M059J (cell line): Measurements from ENCODE around the gene MIPOL1. TPM values are rescaled to one million over a fixed set of nuclear protein-coding genes. Genes with fewer than 3 reads are reported as not detected.
"Not testable (repeated sequence)": the region's sequence is repeated elsewhere in the genome, so short reads cannot be mapped to it uniquely, and the experiment has no call there.

Experiments used
- DNase-seq: peaks from one replicate; pipeline ENCODE4 v3.0.0-alpha.2; 2012; ENCODE audit warnings: low read depth
- total RNA-seq: library from RNA; depleted of rRNA; stranded (reverse); fragments of >200 nt; shearing (Covaris generic); gene quantifications from 2 replicates; pipeline ENCODE4 v1.2.3, GENCODE V29; 2014

The MIPOL1 gene
- total RNA-seq, 1 experiment from 2014 or later, result 0.12 TPM

DNA sequence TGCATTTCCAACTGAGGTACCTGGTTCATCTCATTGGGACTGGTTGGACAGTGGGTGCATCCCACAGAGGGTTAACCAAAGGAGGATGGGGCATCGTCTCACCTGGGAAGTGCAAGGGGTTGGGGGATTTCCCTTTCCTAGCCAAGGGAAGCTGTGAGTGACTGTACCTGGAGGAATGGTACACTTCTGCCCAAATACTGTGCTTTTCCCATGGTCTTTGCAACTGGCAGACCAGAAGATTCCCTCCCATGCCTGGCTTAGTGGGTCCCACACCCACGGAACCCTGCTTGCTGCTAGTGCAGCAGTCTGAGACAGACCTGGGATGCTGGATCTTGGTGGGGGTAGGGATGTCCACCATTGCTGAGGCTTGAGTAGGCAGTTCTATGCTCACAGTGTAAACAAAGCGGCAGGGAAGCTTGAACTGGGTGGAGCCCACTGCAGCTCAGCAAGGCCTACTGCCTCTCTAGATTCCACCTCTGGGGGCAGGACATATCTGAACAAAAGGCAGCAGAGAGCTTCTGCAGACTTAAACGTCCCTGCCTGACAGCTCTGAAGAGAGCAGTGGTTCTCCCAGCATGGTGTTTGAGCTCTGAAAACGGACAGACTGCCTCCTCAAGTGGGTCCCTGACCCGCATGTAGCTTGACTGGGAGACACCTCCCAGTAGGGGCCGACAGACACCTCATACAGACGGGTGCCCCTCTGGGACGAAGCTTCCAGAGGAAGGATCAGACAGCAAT lies 9.7 kb upstream of the MIPOL1 start:
- not testable (repeated sequence) for DNase-seq

DNA sequence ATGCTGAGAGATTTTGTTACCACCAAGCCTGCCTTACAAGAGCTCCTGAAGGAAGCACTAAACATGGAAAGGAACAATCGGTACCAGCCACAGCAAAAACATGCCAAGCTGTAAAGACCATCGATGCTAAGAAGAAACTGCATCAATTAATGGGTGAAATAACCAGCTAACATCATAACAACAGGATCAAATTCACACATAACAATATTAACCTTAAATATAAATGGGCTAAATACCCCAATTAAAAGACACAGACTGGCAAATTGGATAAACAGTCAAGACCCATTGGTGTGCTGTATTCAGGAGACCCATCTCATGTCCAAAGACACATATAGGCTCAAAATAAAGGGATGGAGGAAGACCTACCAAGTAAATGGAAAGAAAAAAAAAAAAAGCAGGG lies 8.0 kb upstream of the MIPOL1 start:
- DNase-seq, result not testable (repeated sequence)

DNA sequence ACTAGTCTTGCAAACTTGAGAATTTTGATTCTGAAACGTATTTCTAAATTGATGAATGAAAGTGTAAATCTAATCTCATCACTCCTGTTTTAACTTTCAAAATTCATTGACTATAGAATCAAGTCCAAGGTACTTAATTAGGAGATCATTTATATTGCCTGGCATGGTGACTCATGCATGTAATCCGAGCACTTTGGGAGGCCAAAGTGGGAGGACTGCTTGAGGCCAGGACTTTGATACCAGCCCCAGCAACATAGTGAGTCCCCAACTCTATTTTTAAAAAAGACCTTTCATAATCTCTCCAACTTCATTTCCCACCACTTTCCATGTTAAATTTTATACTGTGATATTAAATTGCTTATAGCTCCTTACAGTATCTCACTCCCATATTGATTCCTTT lies 3.0 kb upstream of the MIPOL1 start:
- DNase-seq, result no peak

DNA sequence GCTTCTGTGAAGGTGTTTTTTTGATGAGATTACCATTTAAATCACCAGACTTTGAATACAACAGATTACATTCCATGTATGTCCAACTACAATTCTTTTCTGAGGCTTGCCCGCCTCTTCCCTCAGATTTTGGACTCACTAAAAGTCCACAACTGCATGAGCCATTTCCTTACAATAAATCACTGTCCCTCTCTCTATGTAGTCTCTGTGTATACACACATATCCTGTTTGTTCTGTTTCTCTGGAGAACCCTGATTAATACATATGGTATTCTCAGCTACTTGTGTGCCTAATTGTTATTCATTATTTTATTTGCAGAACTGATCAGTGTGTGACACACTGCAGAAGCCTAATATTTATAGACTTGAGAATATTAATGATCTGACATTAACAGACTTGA lies 2.4 kb upstream of the MIPOL1 start:
- DNase-seq, result peak; percentile 16

DNA sequence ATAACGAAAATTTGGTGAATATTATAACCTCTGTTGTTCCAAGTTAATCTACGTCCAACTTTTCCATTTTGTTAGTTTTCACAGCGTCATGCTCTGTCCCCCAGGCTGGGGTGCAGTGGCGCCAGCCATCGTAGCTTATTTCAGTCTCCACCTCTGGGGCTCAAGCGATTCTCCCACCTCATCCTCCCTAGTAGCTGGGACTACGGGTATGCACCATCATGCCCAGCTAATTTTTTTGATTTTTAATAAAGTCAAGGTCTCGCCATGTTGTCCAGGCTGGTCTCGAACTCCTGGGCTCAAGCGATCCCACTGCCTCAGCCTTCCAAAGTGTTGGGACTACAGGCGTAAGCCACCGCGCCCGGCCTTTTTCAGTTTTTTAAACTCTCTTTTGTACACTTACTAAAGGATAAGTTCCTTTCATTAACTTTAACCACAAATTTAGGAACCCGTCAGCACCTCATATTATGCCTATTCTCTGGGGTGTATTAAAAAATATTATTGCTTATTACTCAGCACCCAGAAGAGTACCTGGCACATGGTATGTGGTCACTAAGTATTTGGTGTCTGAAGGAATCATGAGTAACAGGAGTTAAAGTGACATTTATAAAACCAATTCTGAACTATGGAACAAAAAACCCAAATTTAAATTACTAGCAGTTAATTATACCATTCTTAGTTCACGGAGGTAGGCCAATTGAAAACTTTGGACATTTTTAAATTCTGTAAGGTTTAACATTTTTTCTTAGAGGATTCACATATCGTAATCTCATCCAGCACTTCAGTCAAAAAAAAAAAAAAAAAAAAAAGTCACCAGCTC lies 925 bp upstream of the MIPOL1 start:
- no peak for DNase-seq

DNA sequence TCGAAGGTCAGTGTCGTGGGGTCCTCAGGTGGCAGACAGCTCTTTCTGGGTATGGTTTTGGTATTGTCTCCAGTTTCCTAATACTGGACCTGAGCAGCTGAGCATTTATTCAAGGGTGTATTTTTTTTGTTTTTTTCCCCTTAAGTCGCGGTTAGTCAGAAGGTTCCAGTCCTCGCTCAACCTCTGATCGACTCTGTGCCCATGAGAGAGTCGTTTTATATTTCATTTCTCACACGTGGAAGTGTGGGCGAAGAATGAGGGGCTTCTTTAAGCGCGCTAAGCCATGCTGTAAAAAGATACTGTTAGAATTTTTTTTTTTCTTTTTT lies 499 bp downstream of the MIPOL1 start:
- DNase-seq, result no peak

DNA sequence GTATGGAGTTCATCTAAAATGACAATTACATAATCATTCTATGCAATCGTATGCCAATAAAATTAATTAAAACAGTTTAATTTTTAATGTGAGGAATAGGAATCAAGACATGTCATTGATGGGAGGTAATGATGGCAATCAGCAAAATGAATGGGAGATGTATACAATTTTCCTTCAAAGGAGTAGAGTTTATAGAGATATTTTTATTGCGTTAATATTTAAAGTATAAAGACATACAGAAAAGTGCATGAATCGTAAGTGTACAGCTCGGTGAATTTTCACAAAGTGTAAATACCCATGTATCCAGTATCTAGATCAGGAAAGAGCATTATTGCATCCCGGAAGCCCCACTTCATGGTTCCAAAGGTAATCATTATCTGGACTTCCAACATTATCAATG lies 1.2 kb downstream of the MIPOL1 start:
- no peak for DNase-seq

DNA sequence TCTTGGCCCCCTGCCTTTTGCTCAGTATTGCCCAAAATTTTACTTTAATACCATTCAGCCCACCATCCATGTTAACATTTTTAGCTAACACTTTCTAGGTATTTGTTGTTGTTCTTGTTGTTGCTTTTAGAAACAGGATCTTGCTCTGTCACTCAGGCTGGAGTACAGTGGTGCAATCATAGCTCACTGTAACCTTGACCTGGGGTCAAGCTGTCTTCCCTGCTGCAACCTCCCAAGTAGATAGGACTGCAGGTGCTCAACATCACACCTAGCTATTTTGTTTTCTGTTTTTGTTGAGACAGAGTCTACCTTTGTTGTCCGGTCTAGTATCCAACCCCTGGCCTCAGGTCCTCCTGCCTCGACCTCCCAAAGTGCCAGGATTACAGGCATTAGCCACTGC lies 4.0 kb downstream of the MIPOL1 start:
- DNase-seq, result no peak

DNA sequence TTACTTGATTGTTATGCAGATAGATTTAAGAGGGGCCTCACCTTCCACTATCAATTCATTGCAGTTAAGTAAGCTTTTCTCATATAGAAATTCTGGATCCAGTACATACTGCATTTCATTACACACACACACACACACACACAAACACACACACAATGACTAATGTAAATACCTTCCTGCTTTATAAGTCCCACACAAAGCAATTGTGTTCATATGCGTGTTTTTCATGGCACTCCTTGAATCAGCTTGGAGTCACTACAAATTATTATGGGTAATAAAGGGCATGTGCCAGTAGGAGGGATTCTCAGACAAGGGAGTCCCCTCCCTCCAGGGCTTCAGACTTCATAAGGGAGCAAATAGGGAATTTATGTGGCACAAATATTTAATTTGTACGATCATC lies 4.5 kb downstream of the MIPOL1 start:
- no peak for DNase-seq

DNA sequence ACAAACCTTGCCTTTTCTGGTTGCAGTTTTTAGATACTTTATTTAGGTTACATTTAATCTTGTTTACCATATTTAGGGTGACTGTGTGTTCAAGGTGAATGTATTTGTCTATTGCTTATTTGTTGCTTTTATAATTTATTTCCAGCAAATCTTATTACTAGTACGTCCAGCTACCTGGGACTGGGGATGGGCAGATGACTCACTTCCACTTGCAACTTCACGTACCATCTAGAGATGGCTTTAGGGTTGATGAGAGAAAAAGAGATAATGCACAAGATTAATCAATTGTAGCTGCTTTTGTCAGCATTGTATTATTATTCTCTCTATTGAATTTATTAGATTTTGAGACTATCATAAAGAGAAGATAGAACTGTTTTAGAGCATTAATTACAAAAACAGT lies 5.1 kb downstream of the MIPOL1 start:
- no peak for DNase-seq

DNA sequence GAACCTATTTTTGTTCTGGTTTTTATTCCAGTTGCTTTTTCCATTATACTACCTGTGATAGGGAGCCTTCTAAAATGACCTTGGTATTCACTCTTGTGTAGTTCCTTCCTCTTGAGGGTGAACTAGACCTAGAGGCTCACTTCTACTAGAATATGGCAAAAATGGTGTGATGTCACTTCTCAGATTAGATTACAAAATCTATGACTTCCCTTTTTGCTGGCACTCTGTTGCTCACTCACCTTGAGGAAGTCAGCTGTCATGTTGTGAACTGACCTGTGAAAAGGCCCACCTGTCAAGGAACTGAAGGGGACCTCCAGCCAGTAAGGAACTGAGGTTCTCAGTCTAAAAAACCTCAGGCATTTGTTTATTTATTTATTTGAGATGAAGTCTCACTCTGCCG lies 5.7 kb downstream of the MIPOL1 start:
- no peak for DNase-seq

DNA sequence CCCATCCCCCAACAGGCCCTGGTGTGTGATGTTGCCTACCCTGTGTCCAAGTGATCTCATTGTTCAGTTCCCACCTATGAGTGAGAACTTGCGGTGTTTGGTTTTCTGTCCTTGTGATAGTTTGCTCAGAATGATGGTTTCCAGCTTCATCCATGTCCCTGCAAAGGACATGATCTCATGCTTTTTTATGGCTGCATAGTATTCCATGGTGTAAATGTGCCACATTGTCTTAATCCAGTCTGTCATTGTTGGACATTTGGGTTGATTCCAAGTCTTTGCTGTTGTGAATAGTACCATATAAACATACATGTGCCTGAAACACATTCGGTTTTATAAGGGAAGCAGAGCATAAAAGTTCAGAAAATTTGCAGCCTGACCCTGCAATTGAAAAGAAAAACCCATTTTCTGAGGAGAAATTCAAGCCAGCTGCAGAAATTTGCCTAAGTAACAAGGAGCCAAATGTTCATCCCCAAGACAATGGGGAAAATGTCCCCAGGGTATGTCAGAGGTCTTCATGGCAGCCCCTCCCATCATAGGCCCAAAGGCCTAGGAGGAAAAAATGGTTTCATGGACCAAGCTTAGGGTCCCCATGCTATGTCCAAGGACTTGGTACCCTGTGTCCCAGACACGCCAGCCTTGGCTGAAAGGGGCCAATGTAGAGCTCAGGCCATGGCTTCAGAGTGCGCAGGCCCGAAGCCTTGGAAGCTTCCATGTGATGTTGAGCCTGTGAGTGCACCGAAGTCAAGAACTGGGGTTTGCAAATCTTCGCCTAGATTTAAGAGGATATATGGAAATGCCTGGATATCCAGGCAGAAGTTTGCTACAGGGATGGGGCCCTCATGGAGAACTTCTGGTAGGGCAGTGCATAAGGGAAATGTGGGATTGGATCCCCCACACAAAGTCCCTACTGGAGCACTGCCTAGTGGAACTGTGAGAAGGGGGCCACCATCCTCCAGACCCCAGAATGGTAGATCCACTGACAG lies 8.2 kb downstream of the MIPOL1 start:
- not testable (repeated sequence) for DNase-seq

DNA sequence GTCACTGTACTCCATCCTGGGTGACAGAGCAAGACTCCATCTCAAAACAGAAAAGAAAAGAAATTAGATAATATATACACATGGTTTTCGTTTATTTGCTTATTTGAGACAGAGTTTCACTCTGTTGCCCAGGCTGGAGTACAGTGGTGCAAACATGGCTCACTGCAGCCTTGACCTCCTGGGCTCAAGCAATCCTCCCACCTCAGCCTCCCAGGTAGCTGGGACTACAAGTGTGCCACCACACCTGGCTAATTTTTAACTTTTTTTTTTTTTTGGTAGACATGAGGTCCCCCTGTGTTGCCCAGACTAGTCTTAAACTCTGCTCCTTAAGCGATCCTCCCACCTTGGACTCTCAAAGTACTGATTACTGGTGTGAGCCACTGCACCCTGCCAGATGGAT lies 11.9 kb downstream of the MIPOL1 start:
- not testable (repeated sequence) for DNase-seq

DNA sequence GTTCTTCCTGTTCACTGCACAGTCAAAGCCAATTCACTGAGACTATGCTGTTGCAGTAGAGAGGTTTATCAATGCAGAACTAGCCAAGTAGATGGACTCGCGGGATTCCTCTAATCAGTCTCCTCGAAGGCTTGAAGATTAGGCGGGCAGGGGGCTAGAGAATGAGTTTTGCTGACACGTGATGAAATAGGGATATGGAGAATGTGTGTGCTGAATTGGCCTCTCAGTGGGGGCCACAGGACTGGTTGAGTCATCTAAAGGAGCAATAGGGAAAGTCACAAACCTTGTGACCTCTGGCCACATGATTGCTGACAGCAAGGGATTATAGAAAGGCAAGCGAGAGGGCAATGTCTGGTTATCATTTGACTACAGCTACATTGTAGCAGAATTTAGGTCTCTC lies 12.7 kb downstream of the MIPOL1 start:
- DNase-seq, result no peak

DNA sequence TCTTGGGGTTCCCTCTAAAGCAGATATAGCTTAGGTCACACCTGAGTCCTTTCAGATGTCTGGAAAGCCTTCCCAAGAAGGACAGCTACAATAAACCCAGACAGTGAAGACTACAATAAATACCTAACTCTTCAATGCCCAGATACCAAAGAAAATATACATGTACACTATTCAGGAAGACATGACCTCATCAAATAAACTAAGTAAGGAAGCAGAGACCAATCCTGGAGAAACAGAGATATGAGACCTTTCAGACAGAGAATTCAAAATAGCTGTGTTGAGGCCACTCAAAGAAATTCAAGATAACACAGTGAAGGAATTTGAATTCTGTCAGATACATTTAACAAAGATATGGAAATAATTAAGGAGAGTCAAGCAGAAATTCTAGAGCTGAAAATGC lies 15.3 kb downstream of the MIPOL1 start:
- no peak for DNase-seq

DNA sequence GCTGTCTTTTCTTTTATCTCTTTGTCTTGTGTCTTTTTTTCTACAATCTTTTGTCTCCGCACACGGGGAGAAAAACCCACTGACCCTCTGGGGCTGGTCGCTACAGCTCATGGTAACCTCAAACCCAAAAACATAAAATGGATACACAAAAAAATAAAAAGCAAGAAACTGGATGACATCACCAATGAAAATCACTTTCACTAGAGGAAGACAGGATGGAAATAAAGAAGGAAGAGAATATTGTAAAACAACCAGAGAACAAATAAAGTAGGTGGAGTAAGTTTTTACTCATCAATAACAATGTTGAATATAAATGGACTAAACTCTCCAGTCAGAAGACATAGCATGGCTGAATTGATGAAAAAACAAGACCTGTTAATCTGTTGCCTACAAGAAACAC lies 17.6 kb downstream of the MIPOL1 start:
- DNase-seq, result no peak

DNA sequence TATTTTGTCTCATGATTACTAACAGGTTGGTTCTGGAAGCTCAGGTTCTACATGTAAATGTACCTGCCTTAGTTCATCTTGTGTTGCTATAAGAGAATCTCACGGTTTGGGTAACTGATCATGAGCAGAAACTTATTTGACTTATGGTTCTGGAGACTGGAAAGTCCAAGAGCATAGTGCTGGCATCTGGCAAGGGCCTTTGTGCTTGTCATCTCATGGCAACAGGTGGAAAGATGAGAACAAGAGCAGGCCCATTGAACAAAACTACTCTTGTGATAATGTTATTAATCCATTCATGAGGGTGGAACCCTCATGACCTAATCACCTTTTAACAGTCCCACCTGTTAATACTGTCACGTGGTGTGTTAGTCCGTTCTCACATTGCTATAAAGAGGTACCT lies 23.3 kb downstream of the MIPOL1 start:
- DNase-seq, result no peak

DNA sequence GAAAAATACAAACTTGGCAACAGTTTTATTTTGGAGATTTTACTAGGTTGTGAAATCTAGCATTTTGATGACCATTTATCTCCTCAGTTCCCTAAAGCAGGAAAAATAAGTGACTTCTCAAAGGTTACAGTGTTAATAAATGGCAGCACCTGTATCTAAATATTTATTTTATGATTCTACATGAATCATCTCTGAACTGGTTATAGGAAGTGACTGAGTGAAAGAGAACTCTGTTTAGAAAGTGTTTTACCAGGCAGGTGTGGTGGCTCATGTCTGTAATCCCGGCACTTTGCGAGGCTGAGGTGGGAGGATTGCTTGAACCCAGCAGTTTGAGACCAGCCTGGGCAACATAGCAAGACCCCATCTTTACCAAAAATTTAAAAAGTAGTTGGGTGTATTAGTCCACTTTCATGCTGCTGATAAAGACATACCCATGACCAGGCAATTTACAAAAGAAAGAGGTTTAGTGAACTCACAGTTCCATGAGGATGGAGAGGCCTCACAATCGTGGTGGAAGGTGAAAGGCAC lies 26.3 kb downstream of the MIPOL1 start:
- no peak for DNase-seq

DNA sequence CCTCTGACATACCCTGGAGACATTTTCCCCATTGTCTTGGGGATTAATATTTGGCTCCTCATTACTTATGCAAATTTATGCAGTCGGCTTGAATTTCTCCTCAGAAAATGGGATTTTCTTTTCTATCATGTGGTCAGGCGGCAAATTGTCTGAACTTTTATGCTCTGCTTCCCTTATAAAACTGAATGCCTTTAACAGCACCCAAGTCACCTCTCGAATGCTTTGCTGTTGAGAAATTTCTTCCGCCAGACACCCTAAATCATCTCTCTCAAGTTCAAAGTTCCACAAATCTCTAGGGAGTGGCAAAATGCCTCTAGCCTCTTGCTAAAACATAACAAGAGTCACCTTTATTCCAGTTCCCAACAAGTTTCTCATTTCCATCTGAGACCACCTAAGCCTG lies 27.9 kb downstream of the MIPOL1 start:
- not testable (repeated sequence) for DNase-seq

DNA sequence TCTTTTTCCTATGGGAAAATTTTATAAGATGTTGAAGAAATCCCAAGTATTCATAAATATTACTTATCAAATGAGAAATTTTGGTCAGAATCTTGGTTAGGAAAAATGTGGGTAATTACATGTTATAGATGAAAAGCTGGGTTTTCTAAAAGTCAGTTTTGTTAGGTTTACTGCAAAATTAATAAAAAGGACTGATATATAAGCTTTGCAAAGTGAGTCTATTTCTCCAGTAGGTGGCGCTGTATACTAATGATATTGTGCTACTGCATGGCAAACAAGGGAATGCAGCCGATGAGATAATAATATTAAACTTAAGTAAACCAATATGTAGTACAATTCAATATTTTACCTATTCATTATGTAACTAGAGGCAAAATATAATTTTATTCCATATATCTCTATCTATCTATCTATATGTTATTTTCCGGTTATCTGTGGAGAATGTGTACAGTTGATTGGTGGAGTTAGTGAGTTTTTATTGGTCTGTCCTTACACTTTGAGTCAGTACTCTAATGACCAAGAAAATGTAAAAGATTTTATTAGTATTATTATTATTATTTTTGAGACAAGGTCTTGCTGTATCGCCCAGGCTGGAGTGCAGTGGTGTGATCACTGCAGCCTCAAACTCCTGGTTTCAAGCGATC lies 32.9 kb downstream of the MIPOL1 start:
- peak; percentile 43 for DNase-seq

DNA sequence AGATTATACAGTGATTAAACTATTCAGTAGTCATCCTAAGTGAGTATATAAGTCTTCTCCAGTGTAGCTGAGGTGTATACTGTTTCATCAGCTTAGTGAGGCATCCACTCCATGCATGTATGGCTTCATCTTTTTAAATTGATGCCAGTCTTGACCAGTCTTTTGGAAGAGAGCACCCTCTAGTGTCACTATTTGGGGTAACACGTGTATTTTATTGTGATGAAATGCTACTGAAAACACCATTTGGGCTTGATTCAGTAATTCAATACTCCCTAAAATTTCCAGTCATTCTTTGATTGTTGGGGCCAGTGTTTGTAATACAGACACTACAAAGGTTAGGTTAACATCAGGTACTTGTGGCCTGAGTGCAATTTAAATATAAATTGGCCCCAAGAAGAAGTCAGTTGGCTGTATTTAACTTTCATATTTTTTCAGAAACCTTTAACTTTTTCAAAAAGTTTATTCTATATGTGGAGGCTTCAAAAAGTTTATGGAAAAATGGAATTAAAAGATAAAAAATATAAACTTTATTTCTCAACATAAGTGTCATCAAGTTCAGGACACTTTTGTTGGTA lies 35.3 kb downstream of the MIPOL1 start:
- peak; percentile 27 for DNase-seq
